Keratinocyte (primary cell): ENCODE results near the gene ZC2HC1B. TPM values are rescaled to one million over a fixed set of nuclear protein-coding genes. Genes with fewer than 3 reads are reported as not detected.
"Not testable (repeated sequence)": the region's sequence is repeated elsewhere in the genome, so short reads cannot be mapped to it uniquely, and the experiment has no call there.

ENCODE experiments used
- DNase-seq: peaks from one replicate; pipeline ENCODE4 v3.0.0-alpha.2; 2011; ENCODE audit warnings: low read depth, missing footprints, low spot score
- FAIRE-seq: peaks from 2 replicates; lab custom pipeline; 2011; peaks lifted over from hg19 to GRCh38; lab: Jason Lieb, UNC
- H2AFZ ChIP-seq: 2 replicates; pipeline ENCODE4 v1.6.0; 2012; ENCODE audit warnings: low read length, control low read depth, inconsistent platforms; ENCODE audit not compliant: control insufficient read depth
- H3K27ac ChIP-seq: 2 replicates; pipeline ENCODE4 v1.5.1; 2011; ENCODE audit warnings: low read length; ENCODE audit not compliant: control insufficient read depth, insufficient read depth
- H3K27me3 ChIP-seq: 3 replicates; pipeline ENCODE4 v1.6.0; 2011; ENCODE audit warnings: low read length; ENCODE audit not compliant: control insufficient read depth, insufficient read depth; ENCODE audit errors: extremely low read depth
- H3K36me3 ChIP-seq, 2 experiments: 2 replicates in 1 of 2; 3 replicates in 1 of 2; pipeline ENCODE4 v1.5.1; 2011; ENCODE audit warnings: low read length in 2 of 2, mild to moderate bottlenecking in 1 of 2; ENCODE audit not compliant: control insufficient read depth in 2 of 2, insufficient read depth in 2 of 2; ENCODE audit errors: extremely low read depth in 1 of 2
- H3K4me1 ChIP-seq: 3 replicates; pipeline ENCODE4 v1.5.1; 2011; ENCODE audit warnings: low read length; ENCODE audit not compliant: control insufficient read depth, insufficient read depth; ENCODE audit errors: extremely low read depth
- H3K4me2 ChIP-seq: 3 replicates; pipeline ENCODE4 v1.6.0; 2011; ENCODE audit warnings: low read depth, low read length; ENCODE audit not compliant: control insufficient read depth, insufficient read depth; ENCODE audit errors: extremely low read depth
- H3K4me3 ChIP-seq, 3 experiments: fragments of 200-600 bp in 1 of 3; sonication (generic) in 1 of 3; 2 replicates in 2 of 3; 3 replicates in 1 of 3; pipeline ENCODE4 v1.5.1; 2011 to 2016; ENCODE audit warnings: low read length in 3 of 3, mild to moderate bottlenecking in 3 of 3, control low read depth in 2 of 3, inconsistent platforms in 1 of 3, low read depth in 1 of 3, mixed read lengths in 1 of 3, mixed run types in 1 of 3, moderate library complexity in 1 of 3; ENCODE audit not compliant: control insufficient read depth in 2 of 3, insufficient read depth in 2 of 3; ENCODE audit errors: extremely low read depth in 1 of 3
- H3K79me2 ChIP-seq: 2 replicates; pipeline ENCODE4 v1.6.0; 2012; ENCODE audit warnings: low read length; ENCODE audit not compliant: control insufficient read depth, insufficient read depth
- H3K9ac ChIP-seq: 3 replicates; pipeline ENCODE4 v1.6.0; 2011; ENCODE audit warnings: low read length; ENCODE audit not compliant: control insufficient read depth, insufficient read depth; ENCODE audit errors: extremely low read depth
- H3K9me1 ChIP-seq: 3 replicates; pipeline ENCODE4 v1.6.0; 2011; ENCODE audit warnings: low read length; ENCODE audit not compliant: control insufficient read depth, insufficient read depth; ENCODE audit errors: extremely low read depth
- H3K9me3 ChIP-seq: 2 replicates; pipeline ENCODE4 v1.5.1; 2012; ENCODE audit warnings: low read depth, low read length; ENCODE audit not compliant: control insufficient read depth
- H4K20me1 ChIP-seq: 3 replicates; pipeline ENCODE4 v1.6.0; 2011; ENCODE audit warnings: low read length; ENCODE audit not compliant: control insufficient read depth, insufficient read depth; ENCODE audit errors: extremely low read depth
- EZH2 ChIP-seq: IDR thresholded peaks from one replicate; pipeline ENCODE4 v1.6.1; 2012; ENCODE audit warnings: inconsistent platforms, mild to moderate bottlenecking, low read length, moderate library complexity
- dilution Hi-C: fragments of 300-500 bp; cut with MboI; formaldehyde crosslinking; loops from one replicate; pipeline ENCODE4 v1.7.0; 2020; ENCODE audit warnings: low sequenced_read_pairs; ENCODE audit not compliant: extremely low pct_ligation_motif_present
- polyA plus RNA-seq, 5 experiments: library from polyadenylated mRNA; depleted of rRNA in 3 of 5; stranded (reverse) in 3 of 5; stranded (forward) in 1 of 5; unstranded in 1 of 5; fragments of >200 nt; gene quantifications; 1 replicate in 1 of 5; 2 replicates in 3 of 5; 3 replicates in 1 of 5; pipeline versions ENCODE4 v1.2.1 to v1.2.3, GENCODE V29; 2011 to 2012; ENCODE audit warnings: missing spikeins in 2 of 5, low read depth in 1 of 5, low replicate concordance in 1 of 5
- TF ChIP-seq, protein P1 (sequence below), 3 experiments: IDR thresholded peaks in 1 of 3; conservative IDR thresholded peaks in 1 of 3; optimal IDR thresholded peaks in 1 of 3; 2 replicates in 2 of 3; 3 replicates in 1 of 3; pipeline versions ENCODE3 to v1.5.1; 2011; ENCODE audit warnings: low read length in 3 of 3, mild to moderate bottlenecking in 3 of 3, moderate library complexity in 2 of 3, control low read depth in 1 of 3, inconsistent platforms in 1 of 3; ENCODE audit not compliant: insufficient read depth in 2 of 3; ENCODE audit errors: extremely low read depth in 1 of 3

ZC2HC1B gene
- polyA plus RNA-seq, 1 donor (not counting 4 experiments of a cell fraction or from before 2014, with no cell fraction given) = not detected

DNA sequence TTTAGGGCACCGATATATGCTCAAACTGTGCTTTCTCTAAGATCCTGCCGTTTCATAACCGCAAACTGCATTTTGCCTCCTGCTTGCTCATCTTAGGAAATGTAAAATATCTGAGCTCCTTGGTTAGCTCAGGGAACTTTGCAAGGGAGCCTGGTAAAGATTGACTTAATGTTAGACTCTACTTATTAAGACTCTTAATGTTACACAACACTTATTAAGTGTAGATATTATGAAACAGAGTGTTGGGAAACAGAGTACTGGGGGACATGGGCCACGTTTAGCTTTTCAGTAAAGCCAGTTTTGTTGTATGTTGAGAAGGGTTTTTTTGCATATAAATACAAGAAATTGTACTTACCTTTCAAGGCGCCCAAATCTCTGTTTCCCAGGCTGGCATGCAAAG lies 19.2 kb upstream of the ZC2HC1B start:
- TF ChIP-seq EZH2 = no peak
- TF ChIP-seq, protein P1, sequence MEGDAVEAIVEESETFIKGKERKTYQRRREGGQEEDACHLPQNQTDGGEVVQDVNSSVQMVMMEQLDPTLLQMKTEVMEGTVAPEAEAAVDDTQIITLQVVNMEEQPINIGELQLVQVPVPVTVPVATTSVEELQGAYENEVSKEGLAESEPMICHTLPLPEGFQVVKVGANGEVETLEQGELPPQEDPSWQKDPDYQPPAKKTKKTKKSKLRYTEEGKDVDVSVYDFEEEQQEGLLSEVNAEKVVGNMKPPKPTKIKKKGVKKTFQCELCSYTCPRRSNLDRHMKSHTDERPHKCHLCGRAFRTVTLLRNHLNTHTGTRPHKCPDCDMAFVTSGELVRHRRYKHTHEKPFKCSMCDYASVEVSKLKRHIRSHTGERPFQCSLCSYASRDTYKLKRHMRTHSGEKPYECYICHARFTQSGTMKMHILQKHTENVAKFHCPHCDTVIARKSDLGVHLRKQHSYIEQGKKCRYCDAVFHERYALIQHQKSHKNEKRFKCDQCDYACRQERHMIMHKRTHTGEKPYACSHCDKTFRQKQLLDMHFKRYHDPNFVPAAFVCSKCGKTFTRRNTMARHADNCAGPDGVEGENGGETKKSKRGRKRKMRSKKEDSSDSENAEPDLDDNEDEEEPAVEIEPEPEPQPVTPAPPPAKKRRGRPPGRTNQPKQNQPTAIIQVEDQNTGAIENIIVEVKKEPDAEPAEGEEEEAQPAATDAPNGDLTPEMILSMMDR (optimal IDR thresholded peaks at IDR 0.05 in 1 of 3, IDR thresholded peaks at IDR 0.05 in 1 of 3, conservative IDR thresholded peaks at IDR 0.05 in 1 of 3; ENCODE audit: extremely low read depth in 1 of 3, insufficient read depth in 2 of 3, low read length in 3 of 3) = no peak
- no peak overlapping the region for H3K27ac ChIP-seq
- H2AFZ ChIP-seq = no peak overlapping the region
- dilution Hi-C loops = no loop called here
- H3K4me3 ChIP-seq = no peak overlapping the region
- no peak overlapping the region for H3K9ac ChIP-seq
- H3K79me2 ChIP-seq = peaks cover 54% of the 10 kb centered on the region
- FAIRE-seq = no peak
- peaks cover 14 to 26% of the 10 kb centered on the region in 2 experiments for H3K36me3 ChIP-seq
- no peaks in the 10 kb centered on the region for H4K20me1 ChIP-seq
- no peaks in the 10 kb centered on the region for H3K27me3 ChIP-seq
- H3K4me1 ChIP-seq = peaks cover 7% of the 10 kb centered on the region
- H3K9me1 ChIP-seq = no peaks in the 10 kb centered on the region
- no peak overlapping the region for H3K4me2 ChIP-seq
- no peak for DNase-seq
- H3K9me3 ChIP-seq = no peaks in the 10 kb centered on the region

DNA sequence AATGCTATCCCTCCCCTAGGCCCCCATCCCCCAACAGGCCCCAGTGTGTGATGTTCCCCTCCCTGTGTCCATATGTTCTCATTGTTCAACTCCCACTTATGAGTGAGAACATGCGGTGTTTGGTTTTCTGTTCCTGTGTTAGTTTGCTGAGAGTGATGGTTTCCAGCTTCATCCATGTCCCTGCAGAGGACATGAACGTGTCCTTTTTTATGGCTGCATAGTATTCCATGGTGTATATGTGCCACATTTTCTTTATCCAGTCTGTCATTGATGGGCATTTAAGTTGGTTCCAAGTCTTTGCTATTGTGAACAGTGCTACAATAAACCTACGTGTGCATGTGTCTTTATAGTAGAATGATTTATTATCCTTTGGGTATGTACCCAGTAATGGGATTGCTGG lies 12.6 kb upstream of the ZC2HC1B start:
- dilution Hi-C loops, H3K9me1 ChIP-seq, H3K4me1 ChIP-seq, H3K27ac ChIP-seq, H3K4me2 ChIP-seq, H3K9ac ChIP-seq, H3K27me3 ChIP-seq, FAIRE-seq, H3K4me3 ChIP-seq, H4K20me1 ChIP-seq, DNase-seq, H3K9me3 ChIP-seq, H2AFZ ChIP-seq: not testable (repeated sequence)
- peaks cover 14 to 23% of the 10 kb centered on the region in 2 experiments for H3K36me3 ChIP-seq
- H3K79me2 ChIP-seq = peaks cover 49% of the 10 kb centered on the region

DNA sequence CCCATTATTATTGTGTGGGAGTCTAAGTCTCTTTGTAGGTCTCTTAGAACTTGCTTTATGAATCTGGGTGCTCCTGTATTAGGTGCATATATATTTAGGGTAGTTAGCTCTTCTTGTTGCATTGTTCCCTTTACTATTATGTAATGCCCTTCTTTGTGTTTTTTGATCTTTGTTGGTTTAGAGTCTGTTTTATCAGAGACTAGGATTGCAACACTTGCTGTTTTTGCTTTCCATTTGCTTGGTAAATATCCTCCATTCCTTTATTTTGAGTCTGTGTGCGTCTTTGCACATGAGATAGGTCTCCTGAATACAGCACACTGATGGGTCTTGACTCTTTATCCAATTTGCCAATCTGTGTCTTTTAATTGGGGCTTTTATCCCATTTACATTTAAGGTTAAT lies 9.2 kb upstream of the ZC2HC1B start:
- Histone ChIP-seq H3K36me3 (peaks cover 22% of the 10 kb centered on the region in 2 experiments), H3K79me2 (peaks cover 29% of the 10 kb centered on the region)
- H3K4me2 ChIP-seq, H3K27ac ChIP-seq, FAIRE-seq, H3K4me1 ChIP-seq, H3K9ac ChIP-seq, dilution Hi-C loops, H3K9me1 ChIP-seq, H3K4me3 ChIP-seq, H3K9me3 ChIP-seq, H2AFZ ChIP-seq, DNase-seq, H3K27me3 ChIP-seq, H4K20me1 ChIP-seq: not testable (repeated sequence)

- H4K20me1 ChIP-seq, dilution Hi-C loops, H3K9me3 ChIP-seq, DNase-seq, H3K9me1 ChIP-seq, H3K4me3 ChIP-seq, H3K4me1 ChIP-seq, H2AFZ ChIP-seq, H3K4me2 ChIP-seq, H3K9ac ChIP-seq, FAIRE-seq, H3K27ac ChIP-seq, H3K27me3 ChIP-seq: not testable (repeated sequence)
- peaks cover 22% of the 10 kb centered on the region for H3K79me2 ChIP-seq
- peaks cover 24 to 32% of the 10 kb centered on the region in 2 experiments for H3K36me3 ChIP-seq
Observed at GRCh38 chr6:143856762-143857161, 7.5 kb upstream of the ZC2HC1B start.
